GM19238 (cell line): ENCODE results near the gene TBC1D13.
"Not testable (repeated sequence)": the region's sequence is repeated elsewhere in the genome, so short reads cannot be mapped to it uniquely, and the experiment has no call there.

Source experiments
- DNase-seq: peaks from one replicate; pipeline ENCODE4 v3.0.0; 2011; ENCODE audit warnings: low spot score; ENCODE audit not compliant: insufficient read length

The TBC1D13 gene, protein sequence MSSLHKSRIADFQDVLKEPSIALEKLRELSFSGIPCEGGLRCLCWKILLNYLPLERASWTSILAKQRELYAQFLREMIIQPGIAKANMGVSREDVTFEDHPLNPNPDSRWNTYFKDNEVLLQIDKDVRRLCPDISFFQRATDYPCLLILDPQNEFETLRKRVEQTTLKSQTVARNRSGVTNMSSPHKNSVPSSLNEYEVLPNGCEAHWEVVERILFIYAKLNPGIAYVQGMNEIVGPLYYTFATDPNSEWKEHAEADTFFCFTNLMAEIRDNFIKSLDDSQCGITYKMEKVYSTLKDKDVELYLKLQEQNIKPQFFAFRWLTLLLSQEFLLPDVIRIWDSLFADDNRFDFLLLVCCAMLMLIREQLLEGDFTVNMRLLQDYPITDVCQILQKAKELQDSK

DNA sequence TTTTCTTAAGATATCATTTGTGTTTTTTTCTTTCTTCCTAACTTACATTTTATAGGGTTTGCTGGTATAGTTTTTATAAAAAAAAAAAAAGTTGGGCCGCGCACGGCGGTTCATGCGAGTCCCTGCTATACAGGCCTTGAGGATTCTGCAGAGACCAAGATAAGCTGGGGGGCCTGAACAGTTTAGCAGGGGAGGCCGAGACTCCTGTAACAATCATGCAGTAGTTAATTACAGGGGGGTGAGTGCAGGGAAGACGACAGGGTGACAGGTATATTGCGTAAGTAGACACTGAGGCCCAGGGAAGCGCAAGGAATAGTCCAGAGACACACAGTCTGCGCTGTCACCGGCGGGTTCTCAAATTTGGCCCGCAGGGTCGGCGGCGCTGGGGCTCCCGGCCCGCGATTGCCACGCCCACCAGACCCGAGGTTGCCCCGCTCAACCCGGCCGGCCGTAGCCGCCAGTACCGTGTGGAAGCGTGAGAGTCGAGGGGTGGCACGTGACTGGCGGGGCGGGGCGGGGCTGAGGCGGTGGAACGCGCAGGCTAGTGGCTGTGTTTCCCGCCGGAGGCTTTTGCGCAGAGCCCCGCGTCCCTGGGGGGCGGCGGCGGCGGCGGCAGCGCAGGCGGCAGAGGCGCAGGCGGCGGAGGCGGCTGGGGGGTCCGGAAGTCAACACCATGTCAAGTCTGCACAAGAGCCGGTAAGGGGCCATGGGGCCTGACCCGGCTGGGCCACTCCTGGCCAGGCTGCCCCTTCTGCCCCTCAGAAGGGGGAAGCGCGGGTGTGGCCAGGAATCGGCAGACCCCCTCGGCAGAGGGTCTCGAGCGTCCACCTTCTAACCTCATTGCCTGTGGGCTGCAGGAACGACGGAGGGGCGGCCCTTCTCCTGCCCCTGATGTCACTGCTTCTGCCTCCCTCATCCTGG is at the start of gene TBC1D13:
TBC1D13 (plus strand) TSS at position 573 of the 921 bp plus-strand sequence; CDS start at position 674, 101 bp downstream.
- peak; percentile 93 for DNase-seq

GRCh38 chr9:128742401-128742800 is 44.7 kb upstream of the TBC1D13 start:
- no peak for DNase-seq

DNA sequence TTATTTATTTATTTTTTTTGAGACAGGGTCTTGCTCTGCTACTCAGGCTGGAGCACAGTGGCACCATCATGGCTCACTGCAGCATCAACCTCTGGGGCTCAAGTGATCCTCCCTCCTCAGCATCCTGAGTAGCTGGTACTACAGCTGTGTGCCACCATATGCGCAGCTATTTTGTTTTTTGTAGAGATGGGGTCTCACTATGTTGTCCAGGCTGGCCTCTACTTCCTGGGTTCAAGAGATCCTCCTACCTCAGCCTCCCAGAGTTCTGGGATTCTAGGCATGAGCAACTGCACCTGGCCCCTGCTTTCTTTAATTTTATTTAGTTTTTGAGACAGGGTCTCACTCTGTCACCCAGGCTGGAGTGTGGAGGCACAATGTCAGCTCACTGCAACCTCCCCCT is 43.6 kb upstream of the TBC1D13 start:
- no peak for DNase-seq

DNA sequence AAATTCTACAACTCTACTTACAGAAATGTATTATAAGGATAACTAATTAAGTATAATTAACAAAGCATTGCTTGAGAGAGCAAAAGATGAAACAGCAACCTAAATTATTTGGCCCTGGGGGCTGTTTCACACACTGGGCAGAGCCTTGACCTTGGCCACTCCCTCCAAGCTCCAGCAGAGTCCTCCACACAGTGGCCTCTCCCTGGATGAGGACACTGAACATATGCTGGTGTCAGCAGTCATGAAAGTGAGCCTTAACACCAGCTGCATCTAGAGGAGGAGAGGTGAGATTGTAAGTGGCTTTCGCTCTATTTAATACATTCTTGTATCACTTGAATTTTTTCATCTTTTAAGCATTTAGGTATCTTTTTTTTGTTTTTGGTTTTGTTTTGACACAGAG is 39.8 kb upstream of the TBC1D13 start:
- DNase-seq = no peak

DNA sequence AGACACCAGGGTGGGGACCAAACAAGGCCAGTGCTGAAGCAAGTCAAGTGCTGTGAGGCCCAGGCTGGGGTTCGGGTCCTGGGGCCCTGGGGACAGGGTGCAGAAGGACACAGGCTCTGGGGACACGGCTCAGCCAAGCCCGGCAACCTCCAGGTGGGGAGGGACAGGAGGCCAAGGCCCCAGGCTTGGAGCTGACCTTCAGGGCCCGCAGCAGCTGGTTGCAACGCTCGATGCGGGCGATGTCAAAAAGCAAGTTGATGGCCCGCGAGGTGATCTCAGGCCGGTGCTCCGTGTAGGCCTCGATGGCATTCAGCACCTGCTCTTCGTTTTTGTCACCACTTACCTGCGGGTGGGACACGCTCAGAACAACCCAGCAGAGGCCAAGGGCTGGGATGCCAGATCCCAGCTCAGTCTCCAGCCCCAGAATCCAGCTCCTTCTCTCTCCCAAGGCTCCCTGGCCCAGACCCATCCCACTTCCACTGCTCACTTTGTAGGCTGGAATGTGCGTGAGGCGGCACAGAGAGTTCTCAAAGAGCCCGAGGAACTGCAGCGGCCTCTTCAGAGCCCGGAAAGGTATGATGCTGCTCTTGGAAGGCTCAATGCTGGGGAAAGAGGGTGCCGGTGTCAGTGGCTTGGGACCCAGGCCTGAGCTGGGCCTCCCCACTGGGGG is 36.0 kb upstream of the TBC1D13 start:
- no peak for DNase-seq

DNA sequence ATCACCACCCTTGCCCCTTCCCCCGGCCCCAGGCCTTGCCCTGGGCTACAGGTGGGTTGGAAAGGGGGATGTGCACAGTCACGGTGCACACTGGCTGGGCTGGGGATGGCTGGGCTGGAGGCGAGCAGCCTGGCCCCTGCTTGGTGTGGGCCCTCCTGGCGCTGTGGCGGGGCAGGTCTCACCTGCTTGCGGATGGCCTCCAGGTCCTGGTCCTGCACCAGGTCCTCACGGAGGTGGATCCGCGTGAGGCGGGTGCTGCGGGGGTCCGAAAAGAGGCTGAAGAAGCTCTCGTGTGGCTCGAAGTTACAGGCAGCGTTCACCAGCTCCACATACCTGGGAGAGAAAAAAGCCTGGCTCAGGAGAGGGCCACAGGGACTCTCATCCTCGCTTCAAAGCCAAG is 33.4 kb upstream of the TBC1D13 start:
- DNase-seq = no peak

GRCh38 chr9:128757602-128758001 is 29.5 kb upstream of the TBC1D13 start:
- no peak for DNase-seq

DNA sequence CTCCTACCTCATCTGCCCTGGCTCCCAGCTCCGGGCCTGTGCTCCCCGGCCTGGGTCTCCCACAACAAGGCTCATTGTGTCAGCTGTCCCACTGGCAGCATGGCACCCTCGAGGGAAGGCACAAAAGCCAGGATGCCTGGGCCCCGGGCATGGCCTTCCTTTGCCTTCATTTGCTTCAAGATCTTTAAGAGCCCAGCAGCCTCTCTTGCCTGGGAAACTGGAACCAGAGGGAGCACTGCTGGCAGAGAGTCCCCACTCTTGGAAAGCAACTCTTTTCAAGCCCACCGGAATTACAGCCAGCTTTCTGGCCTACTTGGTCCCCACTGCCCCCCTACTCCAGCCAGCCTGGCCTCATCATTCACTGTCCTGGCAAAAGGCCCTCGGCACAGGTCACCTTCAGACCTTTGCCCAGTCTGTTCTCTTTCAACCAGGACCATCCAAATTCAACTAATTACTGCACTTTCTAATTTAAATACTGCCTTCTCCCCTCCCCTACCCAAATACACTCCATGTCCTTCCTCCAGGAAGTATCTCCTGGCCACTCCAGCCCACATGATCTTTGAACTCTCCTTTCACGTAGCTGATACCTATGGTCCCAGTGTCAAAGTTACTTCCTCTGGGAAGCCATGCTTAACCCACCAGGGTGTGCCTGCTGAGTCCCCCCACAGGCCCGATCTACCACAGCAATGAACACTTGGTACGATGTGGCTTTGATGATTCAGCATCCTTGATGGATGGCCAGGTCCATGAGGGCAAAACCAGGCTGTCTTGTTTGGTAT is 24.2 kb upstream of the TBC1D13 start:
- DNase-seq = no peak

- no peak for DNase-seq
These were observed 22.7 kb upstream of the TBC1D13 start for GRCh38 chr9:128764361-128764760.

GRCh38 chr9:128765499-128765898 is 21.6 kb upstream of the TBC1D13 start:
- DNase-seq = no peak

- no peak for DNase-seq
These were observed 18.4 kb upstream of the TBC1D13 start for GRCh38 chr9:128768606-128769005.

- DNase-seq = no peak
These were observed 16.6 kb upstream of the TBC1D13 start for GRCh38 chr9:128770286-128771030.

DNA sequence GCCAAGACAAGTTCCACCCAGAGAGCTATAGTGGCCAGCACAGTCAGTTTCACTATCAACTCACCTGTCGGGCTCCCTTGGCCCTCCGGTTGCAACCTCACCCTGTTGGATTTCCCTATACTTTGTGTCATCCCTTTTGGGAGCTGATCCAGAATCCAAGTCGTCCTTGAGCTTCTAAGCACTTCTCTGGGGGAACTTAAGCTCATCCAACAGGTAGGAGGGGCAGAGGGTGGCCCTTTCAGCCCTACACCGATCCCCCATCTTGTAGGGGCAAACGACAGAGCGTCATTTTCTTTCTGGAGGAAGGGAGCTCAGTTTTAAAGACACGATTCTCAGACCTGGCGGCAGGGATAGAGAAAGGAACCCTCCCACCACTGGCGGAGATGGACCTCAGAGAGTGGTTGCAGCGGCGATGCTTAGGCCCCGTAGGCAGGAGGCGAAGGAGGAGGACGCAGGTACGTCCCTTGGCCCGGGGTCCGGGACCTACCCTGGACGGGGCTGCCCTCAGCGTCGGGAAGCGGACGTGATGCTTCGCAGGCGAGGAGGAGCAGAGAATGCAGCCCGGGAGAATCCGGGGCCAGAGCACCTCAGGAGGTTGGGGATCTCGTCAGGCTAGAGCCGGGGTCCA is 15.8 kb upstream of the TBC1D13 start:
- DNase-seq = no peak

- DNase-seq = peak; percentile 97
These were observed 15.1 kb upstream of the TBC1D13 start, which contains the start of gene ZER1 for GRCh38 chr9:128771745-128772519. Gene ZER1, minus strand, starts transcription at chr9:128771927. Its CDS starts 16,362 bp downstream, at chr9:128755565.

DNA sequence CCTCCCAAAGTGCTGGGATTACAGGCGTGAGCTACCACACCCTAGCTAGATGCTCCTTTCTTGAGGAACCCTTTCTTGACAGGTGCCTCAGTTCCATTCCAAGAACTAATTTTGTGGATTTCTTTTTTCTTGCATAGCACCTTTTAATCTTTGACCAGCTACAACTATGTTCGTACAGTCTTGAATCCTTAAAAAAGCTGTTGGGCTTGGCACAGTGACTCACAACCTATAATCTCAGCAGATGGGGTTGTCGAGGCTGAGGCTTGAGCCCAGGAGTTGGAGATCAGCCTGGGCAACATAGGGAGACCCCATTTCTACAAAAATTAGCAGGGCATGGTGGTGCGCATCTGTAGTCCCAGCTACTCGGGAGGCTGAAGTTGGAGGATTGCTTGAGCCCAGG is 14.0 kb upstream of the TBC1D13 start:
- DNase-seq = no peak

- DNase-seq = no peak
These were observed 12.2 kb upstream of the TBC1D13 start for GRCh38 chr9:128774804-128775203.

GRCh38 chr9:128780093-128780492 is 7.0 kb upstream of the TBC1D13 start:
- not testable (repeated sequence) for DNase-seq

- no peak for DNase-seq
These were observed 5.6 kb upstream of the TBC1D13 start for GRCh38 chr9:128781187-128782070.
